Naive thymus-derived CD8-positive, alpha-beta T cell (primary cell): ENCODE results near the gene AQP5. TPM values are rescaled to one million over a fixed set of nuclear protein-coding genes. Genes with fewer than 3 reads are reported as not detected.

ENCODE experiments used
- ATAC-seq, 2 donors: fragments of 150-1000 bp; cut with Tn5 transposase in 1 of 2; sonication (Bioruptor Pico), chemical (Tn5 transposase) in 1 of 2; 1 replicate in 1 of 2; 2 replicates in 1 of 2; pipeline ENCODE4 v1.10.0; 2021; ENCODE audit warnings: mild to moderate bottlenecking in 2 of 2, moderate library complexity in 2 of 2
- POLR2A ChIA-PET: fragments of 350-600 bp; sonication (Branson Sonifier 250); formaldehyde crosslinking; loops from one replicate; lab custom pipeline; 2021; ENCODE audit warnings: antibody characterized with exemption; lab: Charles Lee
- DNase-seq, 10 donors: peaks; one replicate each; pipeline versions ENCODE4 v3.0.0 to v3.0.0-alpha.2; 2020 to 2022
- H3K27ac Mint-ChIP-seq, 10 donors: one replicate each; pipeline ENCODE4 v1.8.0; 2020 to 2022; ENCODE audit warnings: mild to moderate bottlenecking in 10 of 10, mixed read lengths in 10 of 10, moderate library complexity in 4 of 10, inconsistent platforms in 1 of 10
- H3K27me3 Mint-ChIP-seq, 5 donors: one replicate each; pipeline ENCODE4 v1.8.0; 2021 to 2022; ENCODE audit warnings: mixed read lengths in 5 of 5
- H3K36me3 Mint-ChIP-seq, 3 donors: one replicate each; pipeline ENCODE4 v1.8.0; 2020 to 2022; ENCODE audit warnings: mixed read lengths in 3 of 3, mild to moderate bottlenecking in 2 of 3, inconsistent platforms in 1 of 3
- H3K4me1 Mint-ChIP-seq, 4 donors: one replicate each; pipeline ENCODE4 v1.8.0; 2021 to 2022; ENCODE audit warnings: mixed read lengths in 4 of 4
- H3K4me3 Mint-ChIP-seq, 10 donors: one replicate each; pipeline ENCODE4 v1.8.0; 2020 to 2022; ENCODE audit warnings: mild to moderate bottlenecking in 10 of 10, mixed read lengths in 10 of 10, moderate library complexity in 6 of 10, inconsistent platforms in 1 of 10
- H3K9me3 Mint-ChIP-seq, 9 donors: one replicate each; pipeline ENCODE4 v1.8.0; 2020 to 2022; ENCODE audit warnings: mixed read lengths in 9 of 9, mild to moderate bottlenecking in 3 of 9, inconsistent platforms in 1 of 9, moderate library complexity in 1 of 9
- polyA plus RNA-seq, 3 donors: library from polyadenylated mRNA; unstranded; fragments of 300-500 nt; fragmentation: Illumina TruSeq; gene quantifications; one replicate each; pipeline ENCODE4 v1.2.3, GENCODE V29; 2021
- total RNA-seq, 8 experiments: library from RNA in 2 of 8; stranded (reverse) in 2 of 8; gene quantifications; one replicate each; pipeline ENCODE4 v1.2.3 and lab custom pipeline; 2021 to 2026

The AQP5 gene
- total and polyA plus RNA-seq, 5 experiments from 2014 or later: not detected

DNA sequence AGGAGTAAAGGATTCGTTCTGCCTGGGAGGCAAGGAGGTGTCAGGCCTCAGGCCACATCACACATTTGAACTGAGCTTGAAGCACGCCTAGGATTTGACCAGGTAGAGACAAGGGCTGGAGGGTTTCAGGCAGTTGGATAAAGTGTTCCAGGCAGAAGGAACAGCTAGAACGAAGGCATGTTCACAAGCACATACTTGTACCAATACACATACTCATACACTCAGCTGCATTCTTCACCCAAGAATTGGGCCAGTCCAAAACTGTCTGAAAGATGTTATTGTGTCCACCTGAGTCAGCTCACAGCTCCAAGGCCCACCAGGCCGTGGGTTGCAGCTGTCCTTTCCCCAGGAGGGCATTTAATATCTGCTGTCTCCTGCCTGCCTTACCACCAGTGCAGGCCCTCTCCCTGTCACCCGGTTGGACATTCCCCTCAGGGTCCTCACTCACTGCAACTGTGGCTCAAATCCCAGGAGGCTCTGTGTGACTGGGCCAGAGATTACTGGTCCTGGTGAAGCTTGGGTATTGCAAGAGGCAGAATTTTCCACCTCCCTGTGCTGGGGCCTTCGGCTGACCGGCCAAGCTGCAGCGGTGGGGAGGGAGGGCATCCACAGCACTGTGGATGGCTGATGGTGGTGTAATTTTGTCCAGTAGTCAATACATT lies 23.9 kb upstream of the AQP5 start:
- Mint-ChIP-seq H3K27ac (no peak overlapping the region), H3K4me3 (no peak overlapping the region), H3K36me3 (no peaks in the 10 kb centered on the region), H3K27me3 (peaks cover 0 to 7% (median 3%) of the 10 kb centered on the region in 5 donors), H3K9me3 (no peaks in the 10 kb centered on the region), H3K4me1 (no peaks in the 10 kb centered on the region)
- DNase-seq (no peak), ATAC-seq (no peak)
- POLR2A ChIA-PET: interaction anchor here (0.5 kb wide), 1 partner anchor 285 kb away, joined by 4 read pairs; no protein-coding TSS in a partner anchor

GRCh38 chr12:49939307-49939706 lies 22.4 kb upstream of the AQP5 start:
- H3K4me1 Mint-ChIP-seq: no peaks in the 10 kb centered on the region
- peaks cover 0 to 10% (median 3%) of the 10 kb centered on the region in 5 donors for H3K27me3 Mint-ChIP-seq
- ATAC-seq (no peak), DNase-seq (no peak)
- no peaks in the 10 kb centered on the region for H3K9me3 Mint-ChIP-seq
- H3K36me3 Mint-ChIP-seq: no peaks in the 10 kb centered on the region
- POLR2A ChIA-PET: no interaction called here
- H3K4me3 Mint-ChIP-seq: no peak overlapping the region
- no peak overlapping the region for H3K27ac Mint-ChIP-seq

DNA sequence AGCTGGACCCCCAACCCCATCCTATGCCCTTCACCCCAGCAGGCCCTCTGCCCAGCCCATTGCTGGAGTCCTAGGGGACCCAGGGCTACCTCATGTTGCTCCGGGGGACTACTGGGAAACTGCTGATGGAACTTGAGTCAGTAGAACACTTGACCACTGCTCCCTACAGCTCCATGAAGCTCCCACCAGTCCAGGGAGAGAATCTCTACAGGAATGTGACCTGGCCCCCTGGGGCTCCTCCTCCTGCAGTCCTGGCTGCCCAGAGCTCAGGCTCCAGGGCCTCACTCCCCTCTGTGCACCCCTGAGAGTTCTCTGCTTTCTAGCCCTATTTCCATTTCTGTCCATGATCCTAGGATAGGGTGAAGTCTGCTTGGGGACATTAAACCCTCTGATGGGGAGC lies 22.0 kb upstream of the AQP5 start:
- Mint-ChIP-seq H3K9me3 (no peaks in the 10 kb centered on the region), H3K27me3 (peaks cover 0 to 10% (median under 1%) of the 10 kb centered on the region in 5 donors), H3K36me3 (no peaks in the 10 kb centered on the region), H3K4me1 (peaks cover 0 to 2% (median 0%) of the 10 kb centered on the region in 4 donors), H3K4me3 (no peak overlapping the region), H3K27ac (peak overlapping the region in 1 of 10 donors; percentile 80)
- POLR2A ChIA-PET: no interaction called here
- ATAC-seq (no peak), DNase-seq (no peak)

DNA sequence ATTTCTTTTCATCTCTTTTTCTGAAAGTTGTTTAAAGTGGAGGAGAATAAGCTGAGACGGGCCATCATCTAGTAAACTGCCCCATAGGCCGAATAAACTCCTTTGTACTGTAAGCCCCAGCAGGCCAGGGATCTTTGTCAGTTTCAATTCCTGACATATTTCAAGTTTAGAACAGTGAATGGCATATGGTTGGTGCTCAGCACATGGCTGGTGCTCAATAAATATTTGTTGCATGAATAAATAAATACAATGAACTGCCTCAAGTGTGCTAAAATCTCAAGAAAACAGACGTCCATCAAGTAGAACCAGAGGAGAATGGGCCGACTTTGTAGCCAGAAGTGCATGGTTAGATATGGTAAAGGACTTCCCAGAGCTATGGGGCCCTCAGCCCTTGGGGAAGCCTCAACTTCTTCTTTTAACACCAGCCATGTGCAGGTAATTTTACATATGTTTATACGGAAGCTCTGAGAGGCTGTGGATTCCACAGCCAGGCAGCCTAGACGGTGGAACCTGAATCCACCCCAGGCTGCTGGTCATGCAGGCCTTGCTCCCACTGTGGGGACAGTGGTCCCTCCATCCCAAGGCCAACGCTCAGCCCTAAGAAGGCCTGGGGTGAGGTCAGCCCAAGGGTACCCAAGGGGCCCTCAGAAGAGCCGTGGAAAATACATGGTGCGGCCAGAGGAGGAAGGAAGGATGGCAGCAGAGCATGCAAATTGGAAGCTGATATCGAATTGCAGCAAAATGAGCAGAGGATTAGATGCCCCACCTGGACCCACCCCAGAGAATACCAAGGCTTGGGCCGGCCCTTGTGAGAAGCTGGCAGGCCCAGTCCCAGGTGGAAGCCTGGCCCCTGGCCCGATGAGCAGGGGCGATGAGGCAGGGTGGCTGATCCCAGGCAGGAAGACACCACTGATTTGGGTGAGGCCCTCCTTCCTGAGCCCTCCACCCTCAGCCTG lies 19.8 kb upstream of the AQP5 start:
- POLR2A ChIA-PET: interaction anchor here (0.6 kb wide), 1 partner anchor 29 kb away, joined by 4 read pairs; no protein-coding TSS in a partner anchor
- H3K4me1 Mint-ChIP-seq: peaks cover 5 to 16% (median 10%) of the 10 kb centered on the region in 4 donors
- peaks cover 0 to 10% (median 0%) of the 10 kb centered on the region in 5 donors for H3K27me3 Mint-ChIP-seq
- H3K36me3 Mint-ChIP-seq: no peaks in the 10 kb centered on the region
- ATAC-seq: no peak
- no peaks in the 10 kb centered on the region for H3K9me3 Mint-ChIP-seq
- H3K27ac Mint-ChIP-seq: no peak overlapping the region
- no peak for DNase-seq
- peak overlapping the region in 1 of 10 donors; percentile 10 for H3K4me3 Mint-ChIP-seq

- Mint-ChIP-seq H3K27me3 (peaks cover 0 to 8% (median 0%) of the 10 kb centered on the region in 5 donors), H3K4me3 (no peak overlapping the region), H3K27ac (no peak overlapping the region), H3K4me1 (peaks cover 5 to 16% (median 10%) of the 10 kb centered on the region in 4 donors), H3K36me3 (no peaks in the 10 kb centered on the region), H3K9me3 (no peaks in the 10 kb centered on the region)
- ATAC-seq (no peak), DNase-seq (no peak)
- POLR2A ChIA-PET: interaction anchor here (0.6 kb wide), 1 partner anchor 29 kb away, joined by 4 read pairs; no protein-coding TSS in a partner anchor
Observed at GRCh38 chr12:49942512-49942893, 19.2 kb upstream of the AQP5 start.

GRCh38 chr12:49942921-49943624 lies 18.6 kb upstream of the AQP5 start:
- no peak for ATAC-seq
- no peak overlapping the region for H3K4me3 Mint-ChIP-seq

GRCh38 chr12:49943625-49943960 lies 18.1 kb upstream of the AQP5 start:
- POLR2A ChIA-PET: no interaction called here
- H3K4me3 Mint-ChIP-seq: no peak overlapping the region
- H3K27ac Mint-ChIP-seq: no peak overlapping the region

More at GRCh38 chr12:49942921-49943624, 18.6 kb upstream of the AQP5 start:
- H3K4me1 Mint-ChIP-seq: peaks cover 5 to 16% (median 10%) of the 10 kb centered on the region in 4 donors
- no peaks in the 10 kb centered on the region for H3K36me3 Mint-ChIP-seq
- no peak for DNase-seq
- POLR2A ChIA-PET: no interaction called here
- H3K9me3 Mint-ChIP-seq: no peaks in the 10 kb centered on the region
- no peak overlapping the region for H3K27ac Mint-ChIP-seq
- H3K27me3 Mint-ChIP-seq: peaks cover 0 to 7% (median 0%) of the 10 kb centered on the region in 5 donors

GRCh38 chr12:49944046-49944445 lies 17.6 kb upstream of the AQP5 start:
- H3K27ac Mint-ChIP-seq: no peak overlapping the region
- DNase-seq (no peak), ATAC-seq (no peak)
- H3K4me3 Mint-ChIP-seq: no peak overlapping the region
- POLR2A ChIA-PET: no interaction called here
- peaks cover 3 to 12% (median 6%) of the 10 kb centered on the region in 5 donors for H3K27me3 Mint-ChIP-seq
- H3K4me1 Mint-ChIP-seq: peaks cover 5 to 19% (median 10%) of the 10 kb centered on the region in 4 donors
- H3K36me3 Mint-ChIP-seq: no peaks in the 10 kb centered on the region
- H3K9me3 Mint-ChIP-seq: no peaks in the 10 kb centered on the region

More at GRCh38 chr12:49943625-49943960, 18.1 kb upstream of the AQP5 start:
- Mint-ChIP-seq H3K36me3 (no peaks in the 10 kb centered on the region), H3K4me1 (peaks cover 5 to 16% (median 10%) of the 10 kb centered on the region in 4 donors), H3K9me3 (no peaks in the 10 kb centered on the region), H3K27me3 (peaks cover 0 to 7% (median 1%) of the 10 kb centered on the region in 5 donors)
- DNase-seq (no peak), ATAC-seq (no peak)

GRCh38 chr12:49944718-49945117 lies 17.0 kb upstream of the AQP5 start:
- DNase-seq (no peak), ATAC-seq (no peak)
- H3K9me3 Mint-ChIP-seq: no peaks in the 10 kb centered on the region
- POLR2A ChIA-PET: no interaction called here
- peaks cover 4 to 15% (median 11%) of the 10 kb centered on the region in 5 donors for H3K27me3 Mint-ChIP-seq
- peak overlapping the region in 3 of 10 donors; percentile 44 to 80 (median 66) for H3K27ac Mint-ChIP-seq
- H3K36me3 Mint-ChIP-seq: no peaks in the 10 kb centered on the region
- H3K4me1 Mint-ChIP-seq: peaks cover 5 to 19% (median 10%) of the 10 kb centered on the region in 4 donors
- H3K4me3 Mint-ChIP-seq: peak overlapping the region in 4 of 10 donors; percentile 6 to 91 (median 86)

DNA sequence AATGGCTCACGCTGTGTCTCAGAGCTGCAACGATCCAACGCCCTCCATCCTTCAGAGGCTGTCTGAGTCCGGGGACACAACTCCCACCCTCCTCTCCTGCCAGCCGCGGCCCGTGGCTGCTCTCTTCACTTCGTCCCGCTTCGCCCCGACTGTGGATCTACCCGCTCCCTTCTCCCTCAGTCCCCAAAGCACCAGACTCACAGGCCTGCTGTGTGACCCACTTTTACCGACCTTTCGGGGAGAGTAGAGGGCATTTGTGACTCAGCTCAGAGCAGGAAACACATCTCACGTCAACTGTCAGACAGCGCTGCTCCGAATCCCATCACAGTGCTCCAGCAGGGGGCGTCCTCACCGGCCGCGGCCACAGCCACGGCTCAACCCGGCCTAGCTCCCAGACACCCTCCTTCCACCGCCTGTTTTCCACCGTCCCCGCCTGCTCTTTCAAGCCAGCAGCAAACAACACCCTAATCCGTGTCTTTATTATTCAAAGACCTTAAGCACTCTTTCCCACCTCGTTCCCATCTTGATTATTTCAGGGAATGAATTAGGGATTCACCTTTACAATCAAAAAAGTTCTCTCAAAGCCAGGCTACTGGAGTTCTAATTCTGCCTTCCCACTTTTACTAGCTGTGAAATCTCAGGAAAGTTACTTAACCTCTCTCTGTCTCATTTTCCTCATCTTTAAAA lies 16.1 kb upstream of the AQP5 start:
- POLR2A ChIA-PET: interaction anchor here (1.2 kb wide), 1 partner anchor 80 kb away, joined by 3 read pairs; the partner anchor contains the start of gene RACGAP1
- H3K36me3 Mint-ChIP-seq: no peaks in the 10 kb centered on the region
- H3K4me3 Mint-ChIP-seq: peak overlapping the region; percentile 77 to 93 (median 88)
- no peaks in the 10 kb centered on the region for H3K9me3 Mint-ChIP-seq
- ATAC-seq (peak; percentile 97 to 99), DNase-seq (peak; percentile 42 to 80 (median 69))
- peaks cover 5 to 19% (median 10%) of the 10 kb centered on the region in 4 donors for H3K4me1 Mint-ChIP-seq
- H3K27ac Mint-ChIP-seq: peak overlapping the region; percentile 22 to 90 (median 67)
- H3K27me3 Mint-ChIP-seq: peaks cover 5 to 22% (median 11%) of the 10 kb centered on the region in 5 donors

DNA sequence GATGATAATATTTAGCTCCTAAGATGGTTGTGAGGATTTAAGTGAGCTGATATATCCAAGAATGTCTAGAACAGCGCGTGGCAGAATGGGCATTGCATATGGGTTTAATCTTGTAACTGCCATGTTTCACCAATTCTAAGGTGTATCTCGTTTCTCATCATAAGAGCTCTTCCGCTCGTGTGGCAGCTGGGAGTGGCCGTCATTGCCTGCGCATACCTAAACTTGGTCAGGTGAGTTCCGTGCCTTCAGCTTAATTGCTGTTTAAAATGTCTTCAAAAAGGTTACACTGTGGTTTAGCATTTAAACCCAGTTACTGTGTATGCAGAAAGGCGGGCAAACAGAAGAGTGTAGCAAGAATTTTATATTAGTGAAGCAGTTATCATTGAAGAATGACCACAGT lies 15.6 kb upstream of the AQP5 start:
- no peak for ATAC-seq
- H3K27ac Mint-ChIP-seq: peak overlapping the region in 4 of 10 donors; percentile 61 to 90 (median 64)
- POLR2A ChIA-PET: interaction anchor here (1.2 to 1.4 kb wide), 2 partner anchors 79 to 103 kb away, joined by 3 read pairs; partner anchors contain the start of genes BCDIN3D and RACGAP1
- peaks cover 5 to 19% (median 10%) of the 10 kb centered on the region in 4 donors for H3K4me1 Mint-ChIP-seq
- H3K9me3 Mint-ChIP-seq: no peaks in the 10 kb centered on the region
- peak overlapping the region in 7 of 10 donors; percentile 9 to 93 (median 90) for H3K4me3 Mint-ChIP-seq
- peaks cover 5 to 27% (median 11%) of the 10 kb centered on the region in 5 donors for H3K27me3 Mint-ChIP-seq
- no peak for DNase-seq
- H3K36me3 Mint-ChIP-seq: no peaks in the 10 kb centered on the region
